GM19468 (cell line): ENCODE data around the gene DYNLRB2.

Experiments used
- ATAC-seq: cut with Tn5 transposase; IDR thresholded peaks from one replicate; pipeline ENCODE4 v1.9.1; 2021; ENCODE audit warnings: mild to moderate bottlenecking, moderate library complexity, moderate number of reproducible peaks; ENCODE audit not compliant: unreplicated experiment; ENCODE audit errors: extremely low read depth

The DYNLRB2 gene

DNA sequence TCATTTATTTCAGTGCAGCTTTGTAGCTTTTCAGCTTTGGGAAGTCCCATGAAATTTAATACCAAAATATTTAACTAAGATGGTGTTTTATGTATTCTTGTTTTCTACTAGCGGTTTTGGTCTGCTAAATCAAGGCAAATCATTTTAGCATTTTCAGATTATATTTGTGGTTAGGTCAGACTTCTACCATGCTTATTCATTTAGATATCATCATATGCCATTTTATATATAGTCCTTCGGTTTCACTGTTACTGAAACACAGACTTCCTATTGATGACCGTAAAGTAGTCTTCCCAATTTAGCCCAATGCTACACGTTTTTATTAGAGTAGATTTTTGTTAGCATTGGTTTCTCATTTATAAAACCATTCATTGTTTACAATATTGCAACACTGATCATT, 5.5 kb downstream of the DYNLRB2 start:
- ATAC-seq: no peak

DNA sequence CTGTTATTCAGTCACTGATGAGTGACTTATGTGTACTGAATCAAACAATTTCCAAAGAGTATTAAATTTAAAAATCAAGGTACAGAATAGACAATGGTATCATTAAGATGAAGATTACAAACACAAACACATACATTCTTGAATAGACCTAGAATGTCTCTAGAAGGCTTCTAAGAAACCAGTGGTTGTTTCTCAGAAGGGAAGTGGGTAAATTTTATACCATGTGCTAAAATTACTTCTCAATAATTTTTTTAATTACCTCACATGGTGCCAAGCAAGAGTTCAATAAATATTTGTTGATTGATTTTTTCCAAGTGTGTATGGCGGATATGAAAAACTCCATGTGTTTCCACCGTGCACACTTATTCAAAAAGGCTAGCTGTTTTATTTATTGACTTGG, 6.4 kb downstream of the DYNLRB2 start:
- ATAC-seq: no peak

- no peak for ATAC-seq
Measured at GRCh38 chr16:80552277-80552676, 11.5 kb downstream of the DYNLRB2 start.

DNA sequence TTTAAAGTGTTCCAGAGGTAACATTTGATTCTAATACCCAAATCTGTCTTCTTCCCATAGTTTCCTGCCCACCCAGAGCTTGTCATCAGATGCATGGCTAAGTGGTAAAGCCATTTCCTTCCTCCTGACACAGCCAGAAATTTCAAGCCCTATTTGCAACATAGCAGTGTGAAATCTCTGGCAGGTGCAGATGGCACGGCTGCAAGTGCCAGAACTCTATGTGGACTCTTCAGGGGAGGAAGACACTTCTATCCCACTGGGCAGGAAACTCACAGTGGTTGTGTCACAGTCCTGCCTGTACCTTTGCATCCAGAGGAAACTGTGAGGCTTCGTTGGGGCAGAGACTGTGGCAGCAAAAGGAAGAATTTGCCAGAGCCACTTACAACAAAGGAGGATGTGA, 13.2 kb downstream of the DYNLRB2 start:
- ATAC-seq: no peak

DNA sequence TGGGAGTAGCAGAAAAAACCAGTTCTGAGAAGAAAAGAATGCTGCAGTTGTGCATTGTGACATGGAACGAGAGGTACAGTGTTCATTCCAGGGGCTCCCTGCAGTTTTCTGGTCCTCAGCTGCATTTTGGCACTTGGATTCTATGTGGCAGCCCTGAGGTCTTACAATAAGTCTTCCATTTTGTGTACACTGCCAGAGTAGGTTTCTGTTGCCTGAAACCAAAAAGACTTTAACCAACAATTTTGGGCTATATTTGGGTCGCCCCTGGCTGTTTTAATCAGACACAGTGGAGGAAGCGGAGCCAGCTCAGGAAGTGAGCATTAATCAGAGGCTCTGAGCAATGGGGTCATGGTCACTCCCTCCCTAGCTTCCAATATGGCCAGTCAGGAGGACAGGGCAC, 15.7 kb downstream of the DYNLRB2 start:
- no peak for ATAC-seq

DNA sequence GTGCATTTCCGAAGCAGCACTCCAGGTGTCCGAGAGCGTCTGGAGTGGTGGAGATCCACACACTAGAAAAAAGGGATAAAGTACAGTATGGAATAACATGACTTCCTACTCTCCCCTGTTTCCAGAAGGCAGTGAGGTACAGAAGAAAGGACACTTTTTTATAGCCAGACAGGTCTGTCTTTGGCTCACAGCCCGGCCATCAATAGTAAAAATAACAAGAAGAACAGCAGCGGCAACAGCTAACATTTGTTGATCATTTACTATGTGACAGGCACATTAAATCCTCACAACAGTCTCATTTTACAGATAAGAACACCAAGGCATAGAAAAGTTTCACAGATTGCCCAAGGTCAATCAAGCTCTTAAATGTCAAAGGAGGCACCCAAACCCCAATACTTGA, 16.2 kb downstream of the DYNLRB2 start:
- no peak for ATAC-seq

DNA sequence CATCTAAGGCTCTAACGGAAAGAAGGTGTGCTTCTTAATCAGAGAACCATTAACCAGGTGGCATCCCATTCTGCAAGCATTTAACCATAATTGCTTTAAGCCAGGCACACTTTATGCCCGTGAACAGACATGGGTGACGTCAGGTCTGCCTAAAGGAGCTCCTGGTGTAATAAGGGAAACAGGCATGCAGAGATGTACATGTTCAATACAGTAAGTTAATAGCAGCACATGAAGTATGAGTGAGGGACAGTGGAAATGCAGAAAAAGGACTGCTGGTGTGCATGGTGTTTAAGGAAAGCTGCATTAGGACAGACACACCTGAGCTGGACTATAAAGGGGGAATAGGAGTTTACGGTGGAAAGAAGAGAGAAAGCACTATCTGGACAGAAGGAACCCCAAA, 18.6 kb downstream of the DYNLRB2 start:
- no peak for ATAC-seq

- no peak for ATAC-seq
Measured at GRCh38 chr16:80563066-80563465, 22.3 kb downstream of the DYNLRB2 start.

DNA sequence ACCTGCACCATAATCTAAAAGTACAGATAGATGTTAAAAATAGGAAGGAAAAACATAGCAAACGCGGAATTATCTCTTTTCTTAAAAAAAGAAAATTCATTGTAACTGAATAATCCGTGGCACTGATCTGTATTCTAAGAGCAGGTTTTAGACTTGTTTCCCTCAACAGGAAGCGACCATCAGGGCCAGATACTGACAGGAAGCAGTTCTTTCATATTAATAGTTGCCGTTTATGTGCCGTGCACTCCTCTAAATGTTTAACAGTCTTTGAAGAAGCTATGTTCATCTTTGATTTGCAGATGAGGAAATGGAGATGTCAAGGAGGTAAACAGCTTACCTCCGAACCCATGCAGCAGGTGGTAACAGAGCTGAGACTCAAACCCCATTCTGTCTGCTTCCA, 23.6 kb downstream of the DYNLRB2 start:
- ATAC-seq: no peak

- no peak for ATAC-seq
Measured at GRCh38 chr16:80569440-80570105, 28.8 kb downstream of the DYNLRB2 start.

DNA sequence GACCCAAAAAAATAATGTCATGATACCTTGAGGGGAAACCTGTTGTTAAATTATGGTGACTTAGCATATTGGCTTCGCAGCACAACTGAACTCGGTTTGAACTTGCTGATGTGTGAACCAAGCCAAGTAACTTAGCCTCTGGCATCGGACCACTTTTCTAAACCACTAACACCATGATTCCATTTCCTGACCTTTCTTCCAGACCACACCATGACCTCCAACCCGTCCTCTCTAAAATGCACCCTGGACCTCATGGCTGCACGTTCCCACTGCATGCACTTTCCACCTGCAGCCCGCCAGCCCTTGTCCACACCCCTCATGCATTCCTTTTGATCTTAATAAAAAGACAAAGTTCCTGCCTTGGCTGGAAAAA, 29.3 kb downstream of the DYNLRB2 start:
- ATAC-seq: no peak

- ATAC-seq: no peak
Measured at GRCh38 chr16:80573700-80574120, 32.9 kb downstream of the DYNLRB2 start.

- ATAC-seq: no peak
Measured at GRCh38 chr16:80576343-80576912, 35.6 kb downstream of the DYNLRB2 start.

DNA sequence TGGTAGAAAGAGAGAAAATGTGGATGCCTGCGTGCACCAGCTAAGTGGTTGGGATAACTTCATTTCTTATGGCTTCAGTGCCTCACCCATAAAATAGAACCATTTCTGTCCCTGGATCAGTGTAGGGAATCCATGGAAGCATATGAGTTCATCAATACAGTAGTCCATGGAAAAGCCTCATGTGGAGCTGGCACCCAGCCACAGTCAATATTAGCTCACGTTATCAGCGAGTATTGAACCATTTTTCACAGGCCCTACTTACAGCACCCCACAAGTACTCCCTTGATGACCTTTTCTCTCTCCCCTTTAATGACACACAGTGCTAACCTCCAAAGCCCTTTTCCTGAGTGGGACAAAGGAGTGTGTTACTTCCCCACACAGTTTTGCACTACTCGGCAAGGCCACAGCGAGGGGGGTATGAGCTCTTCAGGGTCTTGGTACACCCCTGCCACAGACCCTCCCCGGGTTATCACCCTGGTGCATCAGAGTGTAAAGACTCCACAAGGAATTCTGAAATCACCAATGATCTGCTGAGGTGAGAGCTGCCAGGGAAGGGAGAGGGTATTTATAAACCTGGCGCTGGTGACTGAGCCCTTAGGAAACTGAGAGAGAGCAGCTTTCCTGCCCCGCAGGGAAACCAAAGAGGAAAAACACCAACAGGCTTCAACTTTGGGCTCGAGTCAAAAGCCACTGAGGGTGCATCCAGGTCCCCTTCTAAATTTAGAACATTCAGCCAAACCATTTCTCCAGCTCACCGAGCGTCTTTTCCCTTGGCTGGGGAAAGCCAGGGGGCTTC, 36.9 kb downstream of the DYNLRB2 start:
- ATAC-seq: no peak

- ATAC-seq: peak; percentile 78
Measured at GRCh38 chr16:80580109-80580832, 39.5 kb downstream of the DYNLRB2 start.

DNA sequence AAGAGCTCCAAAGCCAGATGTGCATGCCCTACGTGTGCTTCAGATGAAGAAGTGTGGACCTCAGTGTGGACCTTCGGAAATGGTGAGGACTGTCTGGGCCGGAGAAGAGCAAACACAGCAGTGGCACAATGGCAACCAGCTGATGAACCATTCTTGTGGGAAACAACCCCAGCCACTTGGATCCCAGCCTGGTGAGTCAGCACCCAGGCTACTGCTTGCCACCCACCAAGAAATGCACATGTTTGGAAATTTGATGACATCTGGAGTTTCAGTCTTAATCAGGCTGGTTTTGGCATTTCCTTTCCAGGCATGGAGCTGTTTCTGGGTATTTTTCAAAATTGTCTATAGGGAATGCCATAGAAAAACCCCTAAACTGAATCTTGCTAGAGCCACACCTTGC, 42.7 kb downstream of the DYNLRB2 start:
- no peak for ATAC-seq

DNA sequence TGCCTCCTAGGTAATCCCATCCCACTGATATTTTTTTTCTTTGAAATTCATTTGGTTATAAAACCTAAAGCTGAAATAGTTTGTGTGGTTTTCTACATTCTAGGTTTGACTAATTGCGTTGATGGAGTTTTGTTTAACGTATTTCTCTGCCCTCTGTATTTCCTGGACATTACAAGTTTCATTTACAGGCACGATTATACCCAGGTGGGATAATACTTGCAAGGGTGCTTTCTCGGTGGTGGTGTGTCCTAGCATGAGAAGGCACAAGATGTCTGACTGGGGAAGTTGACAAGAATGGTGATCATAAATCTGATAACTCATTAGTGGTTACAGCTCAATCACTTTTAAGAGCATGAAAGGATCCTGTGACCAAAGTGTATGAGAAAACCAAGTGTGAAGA, 45.0 kb downstream of the DYNLRB2 start:
- ATAC-seq: no peak

- no peak for ATAC-seq
Measured at GRCh38 chr16:80586476-80586875, 45.7 kb downstream of the DYNLRB2 start.

- no peak for ATAC-seq
Measured at GRCh38 chr16:80587071-80587470, 46.3 kb downstream of the DYNLRB2 start.

DNA sequence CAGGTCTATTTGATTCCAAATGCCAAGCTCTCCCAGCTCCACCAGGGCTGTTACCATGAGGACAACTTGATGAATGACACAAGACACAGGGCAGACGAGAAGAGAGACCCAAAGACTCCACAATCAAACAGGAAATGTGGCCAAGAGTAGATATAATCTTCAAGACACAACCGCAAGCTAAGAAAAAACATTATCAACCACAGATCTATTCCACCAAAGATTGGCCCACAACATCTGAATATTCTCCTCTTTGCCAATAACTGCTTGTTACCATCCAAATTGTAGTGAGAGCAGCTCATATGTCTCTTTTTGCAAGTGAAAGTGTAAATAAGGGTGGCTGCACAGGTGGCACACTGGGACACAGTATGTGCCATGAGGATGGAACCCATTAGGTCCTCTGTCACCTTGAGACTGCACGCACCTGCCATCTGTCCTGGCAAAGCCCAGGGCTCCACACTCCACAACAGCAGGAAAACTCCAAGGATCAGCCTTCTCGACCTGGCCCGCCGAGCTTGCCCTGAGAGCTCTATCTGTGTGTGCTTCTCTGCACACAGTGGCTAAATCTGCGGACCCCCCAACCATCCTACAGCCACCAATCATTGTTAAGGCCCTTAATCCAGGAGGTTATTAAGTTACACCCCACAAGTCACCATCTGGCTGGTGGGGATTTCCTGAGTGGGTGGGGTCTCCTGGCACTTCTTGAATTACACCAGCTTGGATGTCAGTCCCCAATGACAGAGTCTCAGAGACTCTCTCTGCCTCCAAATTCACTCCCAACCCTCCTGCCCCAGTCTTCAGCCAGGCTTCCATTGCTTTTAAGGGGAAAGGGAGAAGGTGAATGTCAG, 50.5 kb downstream of the DYNLRB2 start:
- ATAC-seq: peak; percentile 53
